ENCODE data around the gene PM20D1. TPM values are rescaled to one million over a fixed set of nuclear protein-coding genes. Genes with fewer than 3 reads are reported as not detected.

Gene PM20D1
- total and polyA plus RNA-seq, 5 donors from 2014 or later: 2.3 to 3.9 (median 3.8) TPM

- ATAC-seq (ENCODE audit: low read depth in 2 of 2): no peak
- no peaks in the 10 kb centered on the region for H3K4me1 ChIP-seq (ENCODE audit: control insufficient read depth, insufficient read depth, low read length, poor library complexity, severe bottlenecking)
- H3K9me3 ChIP-seq (ENCODE audit: control insufficient read depth in 2 of 2, low read length in 2 of 2): no peaks in the 10 kb centered on the region
- DNase-seq: peak in 1 of 3 donors; percentile 10
- no peaks in the 10 kb centered on the region for H3K27me3 Mint-ChIP-seq
- H3K36me3 Mint-ChIP-seq: peaks cover 63% of the 10 kb centered on the region
- H3K9me3 Mint-ChIP-seq: no peaks in the 10 kb centered on the region
- H3K4me1 Mint-ChIP-seq: no peaks in the 10 kb centered on the region
- H3K27ac ChIP-seq (ENCODE audit: insufficient read depth, low read length, poor library complexity, severe bottlenecking): no peak overlapping the region
- no peak overlapping the region for H3K4me3 ChIP-seq (ENCODE audit: low read depth, low read length)
- peak overlapping the region in 1 of 3 donors; percentile 11 for H3K27ac Mint-ChIP-seq
- H3K36me3 ChIP-seq (ENCODE audit: control insufficient read depth, insufficient read depth, low read length): peaks cover 4% of the 10 kb centered on the region
- no peak overlapping the region for H3K4me3 Mint-ChIP-seq
- H3K27me3 ChIP-seq (ENCODE audit: control insufficient read depth, insufficient read depth, low read length): no peaks in the 10 kb centered on the region
Measured at GRCh38 chr1:205840146-205840923, 9.6 kb downstream of the PM20D1 start.

- H3K27me3 Mint-ChIP-seq: no peaks in the 10 kb centered on the region
- H3K4me3 ChIP-seq (ENCODE audit: low read depth, low read length): no peak overlapping the region
- ATAC-seq (ENCODE audit: low read depth in 2 of 2): no peak
- H3K4me1 Mint-ChIP-seq: no peaks in the 10 kb centered on the region
- no peak overlapping the region for H3K4me3 Mint-ChIP-seq
- H3K36me3 Mint-ChIP-seq: peaks cover 47% of the 10 kb centered on the region
- no peaks in the 10 kb centered on the region for H3K27me3 ChIP-seq (ENCODE audit: control insufficient read depth, insufficient read depth, low read length)
- no peaks in the 10 kb centered on the region for H3K9me3 Mint-ChIP-seq
- no peak for DNase-seq
- no peaks in the 10 kb centered on the region for H3K4me1 ChIP-seq (ENCODE audit: control insufficient read depth, insufficient read depth, low read length, poor library complexity, severe bottlenecking)
- no peak overlapping the region for H3K27ac ChIP-seq (ENCODE audit: insufficient read depth, low read length, poor library complexity, severe bottlenecking)
- H3K36me3 ChIP-seq (ENCODE audit: control insufficient read depth, insufficient read depth, low read length): peaks cover 4% of the 10 kb centered on the region
- no peak overlapping the region for H3K27ac Mint-ChIP-seq
- no peaks in the 10 kb centered on the region for H3K9me3 ChIP-seq (ENCODE audit: control insufficient read depth in 2 of 2, low read length in 2 of 2)
Measured at GRCh38 chr1:205837382-205837970, 12.5 kb downstream of the PM20D1 start.

GRCh38 chr1:205834751-205835150 is 15.2 kb downstream of the PM20D1 start:
- Histone ChIP-seq H3K9me3 (ENCODE audit: control insufficient read depth in 2 of 2, low read length in 2 of 2) (no peaks in the 10 kb centered on the region), H3K4me3 (ENCODE audit: low read depth, low read length) (no peak overlapping the region), H3K27ac (ENCODE audit: insufficient read depth, low read length, poor library complexity, severe bottlenecking) (no peak overlapping the region), H3K36me3 (ENCODE audit: control insufficient read depth, insufficient read depth, low read length) (no peaks in the 10 kb centered on the region), H3K27me3 (ENCODE audit: control insufficient read depth, insufficient read depth, low read length) (no peaks in the 10 kb centered on the region), H3K4me1 (ENCODE audit: control insufficient read depth, insufficient read depth, low read length, poor library complexity, severe bottlenecking) (no peaks in the 10 kb centered on the region)
- H3K36me3 Mint-ChIP-seq: peaks cover 46% of the 10 kb centered on the region
- ATAC-seq (ENCODE audit: low read depth in 2 of 2): no peak
- H3K27me3 Mint-ChIP-seq: no peaks in the 10 kb centered on the region
- H3K4me3 Mint-ChIP-seq: no peak overlapping the region
- no peak overlapping the region for H3K27ac Mint-ChIP-seq
- no peak for DNase-seq
- H3K9me3 Mint-ChIP-seq: peaks cover 0 to 2% (median 0%) of the 10 kb centered on the region in 7 donors
- H3K4me1 Mint-ChIP-seq: peaks cover 0 to 3% (median 0%) of the 10 kb centered on the region in 4 donors

GRCh38 chr1:205832326-205832751 is 17.6 kb downstream of the PM20D1 start:
- Histone ChIP-seq H3K9me3 (ENCODE audit: control insufficient read depth in 2 of 2, low read length in 2 of 2) (no peaks in the 10 kb centered on the region), H3K4me1 (ENCODE audit: control insufficient read depth, insufficient read depth, low read length, poor library complexity, severe bottlenecking) (no peaks in the 10 kb centered on the region), H3K27ac (ENCODE audit: insufficient read depth, low read length, poor library complexity, severe bottlenecking) (no peak overlapping the region), H3K27me3 (ENCODE audit: control insufficient read depth, insufficient read depth, low read length) (no peaks in the 10 kb centered on the region), H3K36me3 (ENCODE audit: control insufficient read depth, insufficient read depth, low read length) (no peaks in the 10 kb centered on the region), H3K4me3 (ENCODE audit: low read depth, low read length) (no peak overlapping the region)
- H3K4me1 Mint-ChIP-seq: peaks cover 0 to 5% (median 3%) of the 10 kb centered on the region in 4 donors
- H3K36me3 Mint-ChIP-seq: peaks cover 49% of the 10 kb centered on the region
- ATAC-seq (ENCODE audit: low read depth in 2 of 2) (no peak), DNase-seq (no peak)
- H3K27ac Mint-ChIP-seq: no peak overlapping the region
- no peaks in the 10 kb centered on the region for H3K27me3 Mint-ChIP-seq
- no peak overlapping the region for H3K4me3 Mint-ChIP-seq
- peaks cover 0 to 2% (median 0%) of the 10 kb centered on the region in 7 donors for H3K9me3 Mint-ChIP-seq

- no peak overlapping the region for H3K4me3 Mint-ChIP-seq
- Histone ChIP-seq H3K4me1 (ENCODE audit: control insufficient read depth, insufficient read depth, low read length, poor library complexity, severe bottlenecking) (no peaks in the 10 kb centered on the region), H3K36me3 (ENCODE audit: control insufficient read depth, insufficient read depth, low read length) (no peaks in the 10 kb centered on the region), H3K27ac (ENCODE audit: insufficient read depth, low read length, poor library complexity, severe bottlenecking) (no peak overlapping the region), H3K9me3 (ENCODE audit: control insufficient read depth in 2 of 2, low read length in 2 of 2) (no peaks in the 10 kb centered on the region), H3K27me3 (ENCODE audit: control insufficient read depth, insufficient read depth, low read length) (no peaks in the 10 kb centered on the region), H3K4me3 (ENCODE audit: low read depth, low read length) (no peak overlapping the region)
- H3K27ac Mint-ChIP-seq: peak overlapping the region in 1 of 3 donors; percentile 9
- H3K4me1 Mint-ChIP-seq: peaks cover 0 to 22% (median 12%) of the 10 kb centered on the region in 4 donors
- peaks cover 0 to 9% (median 2%) of the 10 kb centered on the region in 7 donors for H3K9me3 Mint-ChIP-seq
- peaks cover 40% of the 10 kb centered on the region for H3K36me3 Mint-ChIP-seq
- H3K27me3 Mint-ChIP-seq: no peaks in the 10 kb centered on the region
- ATAC-seq (ENCODE audit: low read depth in 2 of 2) (no peak), DNase-seq (no peak)
Measured at GRCh38 chr1:205827623-205828022, 22.3 kb downstream of the PM20D1 start.

- H3K36me3 Mint-ChIP-seq: peaks cover 37% of the 10 kb centered on the region
- H3K36me3 ChIP-seq (ENCODE audit: control insufficient read depth, insufficient read depth, low read length): no peaks in the 10 kb centered on the region
- H3K4me1 Mint-ChIP-seq: peaks cover 0 to 28% (median 13%) of the 10 kb centered on the region in 4 donors
- H3K4me3 ChIP-seq (ENCODE audit: low read depth, low read length): no peak overlapping the region
- no peak for ATAC-seq (ENCODE audit: low read depth in 2 of 2)
- no peaks in the 10 kb centered on the region for H3K4me1 ChIP-seq (ENCODE audit: control insufficient read depth, insufficient read depth, low read length, poor library complexity, severe bottlenecking)
- no peaks in the 10 kb centered on the region for H3K9me3 ChIP-seq (ENCODE audit: control insufficient read depth in 2 of 2, low read length in 2 of 2)
- H3K27me3 ChIP-seq (ENCODE audit: control insufficient read depth, insufficient read depth, low read length): no peaks in the 10 kb centered on the region
- H3K27ac ChIP-seq (ENCODE audit: insufficient read depth, low read length, poor library complexity, severe bottlenecking): no peak overlapping the region
- no peak overlapping the region for H3K4me3 Mint-ChIP-seq
- peak overlapping the region in 1 of 3 donors; percentile 16 for H3K27ac Mint-ChIP-seq
- no peaks in the 10 kb centered on the region for H3K27me3 Mint-ChIP-seq
- H3K9me3 Mint-ChIP-seq: peaks cover 0 to 9% (median 2%) of the 10 kb centered on the region in 7 donors
- DNase-seq: no peak
Measured at GRCh38 chr1:205826995-205827394, 22.9 kb downstream of the PM20D1 start.

GRCh38 chr1:205826016-205826806 is 23.7 kb downstream of the PM20D1 start:
- Mint-ChIP-seq H3K9me3 (peaks cover 0 to 9% (median 2%) of the 10 kb centered on the region in 7 donors), H3K27ac (no peak overlapping the region), H3K4me3 (peak overlapping the region in 1 of 4 donors; percentile 27), H3K4me1 (peaks cover 0 to 30% (median 13%) of the 10 kb centered on the region in 4 donors), H3K27me3 (no peaks in the 10 kb centered on the region), H3K36me3 (peaks cover 32% of the 10 kb centered on the region)
- Histone ChIP-seq H3K4me1 (ENCODE audit: control insufficient read depth, insufficient read depth, low read length, poor library complexity, severe bottlenecking) (no peaks in the 10 kb centered on the region), H3K36me3 (ENCODE audit: control insufficient read depth, insufficient read depth, low read length) (no peaks in the 10 kb centered on the region), H3K9me3 (ENCODE audit: control insufficient read depth in 2 of 2, low read length in 2 of 2) (no peaks in the 10 kb centered on the region), H3K27ac (ENCODE audit: insufficient read depth, low read length, poor library complexity, severe bottlenecking) (no peak overlapping the region), H3K4me3 (ENCODE audit: low read depth, low read length) (no peak overlapping the region), H3K27me3 (ENCODE audit: control insufficient read depth, insufficient read depth, low read length) (no peaks in the 10 kb centered on the region)
- no peak for DNase-seq
- no peak for ATAC-seq (ENCODE audit: low read depth in 2 of 2)

Data from CD4-positive, CD25-positive, alpha-beta regulatory T cell (primary cell).